Heart left ventricle (tissue), 13 donors: ENCODE data around the gene CLSTN2.

ENCODE experiments used
- CTCF ChIP-seq, 12 donors: fragments of 200-600 bp; sonication (generic) in 4 of 12; IDR thresholded peaks; one replicate each; pipeline versions ENCODE4 v1.5.0 to v1.8.0; 2018 to 2022; ENCODE audit warnings: antibody characterized with exemption in 12 of 12, mild to moderate bottlenecking in 5 of 12
- POLR2A ChIP-seq, 2 donors: fragments of 450-650 bp; IDR thresholded peaks; one replicate each; pipeline ENCODE4 v1.6.1; 2017; ENCODE audit warnings: antibody characterized with exemption in 2 of 2, mild to moderate bottlenecking in 2 of 2, moderate library complexity in 2 of 2
- donor health status: ischemic (EF 13 %, LVEDD 7.1; RV severe dilation, severe dysfunction).
- donor health status: DM: no; HTN: yes; CAD: no.
- donor health status: DM: no; HTN: no; CAD: no.
- donor health status: ischemic (EF 25% LVEDD 6.9; RV normal size, moderate dysfunction).
- donor health status: ischemic (EF 25% LVEDD 5.7; RV mildly dilated, moderate dysfunction).
- donor health status: ischemic (EF 35%, LVEDD 5.7; RV mildly dilated, moderate dysfunction).
- donor health status: nonischemic (EF 11% LVEDD 7.7; RV severe dilation, severe dysfunction).
- donor health status: DM: yes; HTN: yes; CAD: no.
- donor health status: PGD.
- donor health status: ischemic (EF 29% LVEDD 5.4; RV normal size, mild dysfunction).
- donor health status: nonischemic (EF 23%, LVEDD 6.1; RV moderate dilation, normal function).

GRCh38 chr3:140091143-140091542, 156.2 kb downstream of the CLSTN2 start:
- TF ChIP-seq CTCF (IDR thresholded peaks at IDR 0.05) (no peak), POLR2A (IDR thresholded peaks at IDR 0.05) (no peak)
